ENCODE data around the gene CRACDL.
A peak's percentile ranks its signal among the peaks of the same experiment; 100 is the strongest.

The CRACDL gene

GRCh38 chr2:98952966-98953365, 16.9 kb upstream of the CRACDL start:
- no peak overlapping the region for H2BK5ac ChIP-seq (ENCODE audit: low read depth, low read length, poor library complexity)
- H2BK12ac ChIP-seq (ENCODE audit: low read length) = no peak overlapping the region
- no peak overlapping the region for H3K14ac ChIP-seq (ENCODE audit: low read length)
- H3K4me2 ChIP-seq (ENCODE audit: low read length) = no peak overlapping the region
- H3K27me3 ChIP-seq (ENCODE audit: insufficient read depth, low read length) = no peaks in the 10 kb centered on the region
- H3K4ac ChIP-seq (ENCODE audit: low read depth, low read length) = no peak overlapping the region
- H3K9me3 ChIP-seq (ENCODE audit: insufficient read depth, low read depth, low read length) = no peaks in the 10 kb centered on the region
- no peaks in the 10 kb centered on the region for H3K79me2 ChIP-seq (ENCODE audit: control insufficient read depth, insufficient read depth, low read length, poor library complexity)
- H3K27ac ChIP-seq (ENCODE audit: low read depth, low read length) = no peak overlapping the region
- H4K91ac ChIP-seq (ENCODE audit: low read depth, low read length) = no peak overlapping the region
- H4K8ac ChIP-seq (ENCODE audit: low read depth, low read length) = no peak overlapping the region
- no peak overlapping the region for H2BK120ac ChIP-seq (ENCODE audit: insufficient read depth, low read length, poor library complexity)
- H3K23ac ChIP-seq (ENCODE audit: low read length) = no peak overlapping the region
- WGBS (ENCODE audit: extremely low coverage, insufficient coverage, insufficient read length) = no CpG with 5 or more reads among the region's 4 CpGs
- no peaks in the 10 kb centered on the region for H3K79me1 ChIP-seq (ENCODE audit: low read length)
- H4K12ac ChIP-seq (ENCODE audit: low read depth, low read length) = no peak overlapping the region
- peak; percentile 24 to 53 for DNase-seq
- H3K36me3 ChIP-seq (ENCODE audit: control insufficient read depth in 1 of 2, insufficient read depth in 2 of 2, low read length in 2 of 2) = no peaks in the 10 kb centered on the region
- no peak overlapping the region for H3K4me3 ChIP-seq (ENCODE audit: low read depth, low read length)
- H2AFZ ChIP-seq (ENCODE audit: insufficient read depth, low read length, poor library complexity) = no peak overlapping the region
- no peak overlapping the region for H3K18ac ChIP-seq (ENCODE audit: low read length)
- H3K4me1 ChIP-seq (ENCODE audit: control insufficient read depth in 1 of 2, insufficient read depth in 2 of 2, low read length in 2 of 2) = no peaks in the 10 kb centered on the region
- no peak overlapping the region for H2AK5ac ChIP-seq (ENCODE audit: low read length)
- no peak overlapping the region for H3K9ac ChIP-seq (ENCODE audit: low read length)

- no peaks in the 10 kb centered on the region for H3K79me1 ChIP-seq (ENCODE audit: low read length)
- H3K36me3 ChIP-seq (ENCODE audit: control insufficient read depth in 1 of 2, insufficient read depth in 2 of 2, low read length in 2 of 2) = no peaks in the 10 kb centered on the region
- no peak overlapping the region for H2BK12ac ChIP-seq (ENCODE audit: low read length)
- H3K18ac ChIP-seq (ENCODE audit: low read length) = no peak overlapping the region
- no peaks in the 10 kb centered on the region for H3K27me3 ChIP-seq (ENCODE audit: insufficient read depth, low read length)
- H3K9ac ChIP-seq (ENCODE audit: low read length) = no peak overlapping the region
- no peak overlapping the region for H3K27ac ChIP-seq (ENCODE audit: low read depth, low read length)
- H2BK120ac ChIP-seq (ENCODE audit: insufficient read depth, low read length, poor library complexity) = no peak overlapping the region
- no peak overlapping the region for H2AK5ac ChIP-seq (ENCODE audit: low read length)
- WGBS (ENCODE audit: extremely low coverage, insufficient coverage, insufficient read length) = no CpG with 5 or more reads among the region's 5 CpGs
- no peaks in the 10 kb centered on the region for H3K9me3 ChIP-seq (ENCODE audit: insufficient read depth, low read depth, low read length)
- no peak overlapping the region for H3K14ac ChIP-seq (ENCODE audit: low read length)
- H3K4me1 ChIP-seq (ENCODE audit: control insufficient read depth in 1 of 2, insufficient read depth in 2 of 2, low read length in 2 of 2) = no peaks in the 10 kb centered on the region
- H4K91ac ChIP-seq (ENCODE audit: low read depth, low read length) = no peak overlapping the region
- H2AFZ ChIP-seq (ENCODE audit: insufficient read depth, low read length, poor library complexity) = no peak overlapping the region
- no peak overlapping the region for H3K4ac ChIP-seq (ENCODE audit: low read depth, low read length)
- no peaks in the 10 kb centered on the region for H3K79me2 ChIP-seq (ENCODE audit: control insufficient read depth, insufficient read depth, low read length, poor library complexity)
- H4K8ac ChIP-seq (ENCODE audit: low read depth, low read length) = no peak overlapping the region
- H4K12ac ChIP-seq (ENCODE audit: low read depth, low read length) = no peak overlapping the region
- H2BK5ac ChIP-seq (ENCODE audit: low read depth, low read length, poor library complexity) = no peak overlapping the region
- no peak overlapping the region for H3K4me2 ChIP-seq (ENCODE audit: low read length)
- H3K23ac ChIP-seq (ENCODE audit: low read length) = no peak overlapping the region
- no peak for DNase-seq
- H3K4me3 ChIP-seq (ENCODE audit: low read depth, low read length) = no peak overlapping the region
These were observed 13.1 kb upstream of the CRACDL start for GRCh38 chr2:98948956-98949739.

GRCh38 chr2:98947554-98947953, 11.5 kb upstream of the CRACDL start:
- no peak for DNase-seq
- no peak overlapping the region for H2BK5ac ChIP-seq (ENCODE audit: low read depth, low read length, poor library complexity)
- H3K9me3 ChIP-seq (ENCODE audit: insufficient read depth, low read depth, low read length) = no peaks in the 10 kb centered on the region
- no peak overlapping the region for H2AK5ac ChIP-seq (ENCODE audit: low read length)
- no peak overlapping the region for H4K91ac ChIP-seq (ENCODE audit: low read depth, low read length)
- H3K4me3 ChIP-seq (ENCODE audit: low read depth, low read length) = no peak overlapping the region
- no peak overlapping the region for H3K23ac ChIP-seq (ENCODE audit: low read length)
- no peak overlapping the region for H3K27ac ChIP-seq (ENCODE audit: low read depth, low read length)
- no peak overlapping the region for H3K18ac ChIP-seq (ENCODE audit: low read length)
- no peak overlapping the region for H4K8ac ChIP-seq (ENCODE audit: low read depth, low read length)
- no peaks in the 10 kb centered on the region for H3K27me3 ChIP-seq (ENCODE audit: insufficient read depth, low read length)
- H3K4me2 ChIP-seq (ENCODE audit: low read length) = no peak overlapping the region
- no peaks in the 10 kb centered on the region for H3K79me2 ChIP-seq (ENCODE audit: control insufficient read depth, insufficient read depth, low read length, poor library complexity)
- H3K79me1 ChIP-seq (ENCODE audit: low read length) = no peaks in the 10 kb centered on the region
- no peak overlapping the region for H3K4ac ChIP-seq (ENCODE audit: low read depth, low read length)
- H3K4me1 ChIP-seq (ENCODE audit: control insufficient read depth in 1 of 2, insufficient read depth in 2 of 2, low read length in 2 of 2) = no peaks in the 10 kb centered on the region
- H3K9ac ChIP-seq (ENCODE audit: low read length) = no peak overlapping the region
- H2BK12ac ChIP-seq (ENCODE audit: low read length) = no peak overlapping the region
- no peak overlapping the region for H3K14ac ChIP-seq (ENCODE audit: low read length)
- no peaks in the 10 kb centered on the region for H3K36me3 ChIP-seq (ENCODE audit: control insufficient read depth in 1 of 2, insufficient read depth in 2 of 2, low read length in 2 of 2)
- H2AFZ ChIP-seq (ENCODE audit: insufficient read depth, low read length, poor library complexity) = no peak overlapping the region
- WGBS (ENCODE audit: extremely low coverage, insufficient coverage, insufficient read length) = no CpG with 5 or more reads among the region's 8 CpGs
- no peak overlapping the region for H4K12ac ChIP-seq (ENCODE audit: low read depth, low read length)
- H2BK120ac ChIP-seq (ENCODE audit: insufficient read depth, low read length, poor library complexity) = no peak overlapping the region

DNA sequence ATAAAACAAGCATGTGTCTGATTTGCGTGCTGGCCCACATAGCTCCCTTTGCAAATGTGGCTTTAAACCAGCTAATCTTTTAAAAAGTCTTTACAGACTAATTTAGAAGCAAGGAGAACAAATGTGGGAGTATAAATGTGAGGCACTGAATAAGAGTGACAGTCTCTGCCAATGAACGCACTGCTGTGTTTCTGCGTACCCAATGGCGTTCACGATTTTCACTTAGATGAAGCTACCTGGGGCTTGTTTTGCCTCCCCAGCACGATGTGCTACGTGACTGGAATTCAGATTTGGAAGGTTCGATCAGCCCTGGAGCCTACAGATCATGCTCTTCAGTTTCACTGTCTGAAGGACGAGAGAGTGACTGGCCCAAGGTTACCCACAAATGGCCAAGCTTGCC, 10.8 kb upstream of the CRACDL start:
- Histone ChIP-seq H3K18ac (ENCODE audit: low read length) (no peak overlapping the region), H3K36me3 (ENCODE audit: control insufficient read depth in 1 of 2, insufficient read depth in 2 of 2, low read length in 2 of 2) (no peaks in the 10 kb centered on the region), H4K8ac (ENCODE audit: low read depth, low read length) (no peak overlapping the region), H2BK120ac (ENCODE audit: insufficient read depth, low read length, poor library complexity) (no peak overlapping the region), H2AFZ (ENCODE audit: insufficient read depth, low read length, poor library complexity) (no peak overlapping the region), H4K91ac (ENCODE audit: low read depth, low read length) (no peak overlapping the region), H4K12ac (ENCODE audit: low read depth, low read length) (no peak overlapping the region), H3K79me2 (ENCODE audit: control insufficient read depth, insufficient read depth, low read length, poor library complexity) (no peaks in the 10 kb centered on the region), H2BK12ac (ENCODE audit: low read length) (no peak overlapping the region), H2AK5ac (ENCODE audit: low read length) (no peak overlapping the region), H3K23ac (ENCODE audit: low read length) (no peak overlapping the region), H3K79me1 (ENCODE audit: low read length) (no peaks in the 10 kb centered on the region), H3K9me3 (ENCODE audit: insufficient read depth, low read depth, low read length) (no peaks in the 10 kb centered on the region), H3K27ac (ENCODE audit: low read depth, low read length) (no peak overlapping the region), H3K4me2 (ENCODE audit: low read length) (no peak overlapping the region), H3K4me1 (ENCODE audit: control insufficient read depth in 1 of 2, insufficient read depth in 2 of 2, low read length in 2 of 2) (no peaks in the 10 kb centered on the region), H2BK5ac (ENCODE audit: low read depth, low read length, poor library complexity) (no peak overlapping the region), H3K14ac (ENCODE audit: low read length) (no peak overlapping the region), H3K9ac (ENCODE audit: low read length) (no peak overlapping the region), H3K27me3 (ENCODE audit: insufficient read depth, low read length) (no peaks in the 10 kb centered on the region), H3K4me3 (ENCODE audit: low read depth, low read length) (no peak overlapping the region), H3K4ac (ENCODE audit: low read depth, low read length) (no peak overlapping the region)
- no peak for DNase-seq
- no CpG with 5 or more reads among the region's 9 CpGs for WGBS (ENCODE audit: extremely low coverage, insufficient coverage, insufficient read length)
